ENCODE data around the gene BORCS5.

DNA sequence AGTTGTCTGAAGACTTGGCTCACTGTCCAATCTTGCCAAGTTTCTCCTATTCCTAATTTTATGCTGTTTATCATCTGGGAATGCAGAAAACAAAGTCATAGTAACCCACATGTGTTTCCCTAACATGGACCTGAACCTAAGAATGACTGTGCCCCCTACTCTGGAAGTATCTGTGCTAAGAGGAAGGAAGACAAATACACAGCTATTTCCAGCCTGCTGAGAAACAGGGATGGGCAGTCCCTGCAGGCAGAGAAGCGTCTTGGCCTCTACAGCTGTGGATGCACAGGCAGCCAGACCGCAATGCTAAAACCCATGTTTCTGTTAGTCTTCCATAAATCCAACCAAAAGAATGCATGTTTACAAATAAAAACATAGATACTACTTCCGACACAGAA is 149.6 kb downstream of the BORCS5 start:
- TF ChIP-seq POLR2A (IDR thresholded peaks at IDR 0.05) (no peak), CTCF (IDR thresholded peaks at IDR 0.05) (no peak)

All from body of pancreas (tissue), 4 donors.